LNCaP clone FGC (cell line): Measurements from ENCODE around the gene CDH12.

Experiments
- DNase-seq: peaks from one replicate; pipeline ENCODE4 v3.0.0-alpha.2; 2011; ENCODE audit warnings: low read depth
- H3K4me3 ChIP-seq: 2 replicates; pipeline ENCODE4 v1.5.1; 2011; ENCODE audit warnings: mild to moderate bottlenecking, low read depth, low read length, control low read depth
- CTCF ChIP-seq: IDR thresholded peaks from 2 replicates; pipeline ENCODE4 v1.5.1; 2012; ENCODE audit warnings: mild to moderate bottlenecking; ENCODE audit not compliant: control insufficient read depth, insufficient read depth; ENCODE audit errors: extremely low read depth

Gene CDH12

GRCh38 chr5:22514231-22514630 lies 338.9 kb downstream of the CDH12 start:
- no peak for DNase-seq
- no peak for TF ChIP-seq CTCF

DNA sequence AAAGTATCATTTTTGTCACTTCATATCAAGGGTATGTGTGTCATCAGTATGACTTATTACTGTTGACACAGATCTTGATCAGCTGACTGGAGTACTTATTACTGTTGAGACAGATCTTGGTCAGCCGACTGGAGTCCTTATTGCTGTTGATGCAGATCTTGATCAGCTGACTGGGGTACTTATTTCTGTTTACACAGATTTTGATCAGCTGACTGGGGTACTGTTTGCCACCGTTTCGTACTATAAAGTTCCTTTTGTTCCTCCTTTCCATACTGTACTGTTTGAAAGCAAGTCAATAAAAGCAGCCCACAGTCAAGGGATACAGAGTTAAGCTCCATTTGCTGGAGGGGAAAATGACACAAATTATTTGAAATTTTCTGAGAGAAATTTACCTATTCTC lies 347.3 kb downstream of the CDH12 start:
- no peak for DNase-seq
- TF ChIP-seq CTCF, result no peak

More at GRCh38 chr5:22514231-22514630, 338.9 kb downstream of the CDH12 start:
- no peak overlapping the region for H3K4me3 ChIP-seq

DNA sequence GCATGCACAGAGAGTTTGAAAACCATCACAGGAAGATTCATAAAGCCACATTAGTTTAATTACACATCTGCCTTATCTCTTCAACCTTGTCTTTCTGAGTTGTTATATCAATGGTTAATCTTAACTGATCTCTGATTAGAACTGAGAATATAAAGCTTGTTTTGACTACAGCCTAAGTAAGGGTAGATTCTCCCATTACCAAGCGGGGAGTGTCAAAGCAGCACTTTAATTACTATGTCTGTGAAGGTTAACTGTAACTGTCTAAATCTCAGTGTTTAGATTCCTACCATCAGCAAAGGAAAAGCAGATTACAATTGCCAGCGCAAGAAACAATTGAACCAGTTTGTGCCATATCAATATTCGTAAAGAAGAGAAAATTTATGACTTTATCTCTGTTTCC lies 348.7 kb downstream of the CDH12 start:
- TF ChIP-seq CTCF, result no peak
- H3K4me3 ChIP-seq, result no peak overlapping the region
- no peak for DNase-seq

More for the DNA sequence above, 347.3 kb downstream of the CDH12 start:
- no peak overlapping the region for H3K4me3 ChIP-seq

- TF ChIP-seq CTCF, result no peak
- DNase-seq, result no peak
- H3K4me3 ChIP-seq, result no peak overlapping the region
Measured at GRCh38 chr5:22500556-22500955, 352.6 kb downstream of the CDH12 start.

DNA sequence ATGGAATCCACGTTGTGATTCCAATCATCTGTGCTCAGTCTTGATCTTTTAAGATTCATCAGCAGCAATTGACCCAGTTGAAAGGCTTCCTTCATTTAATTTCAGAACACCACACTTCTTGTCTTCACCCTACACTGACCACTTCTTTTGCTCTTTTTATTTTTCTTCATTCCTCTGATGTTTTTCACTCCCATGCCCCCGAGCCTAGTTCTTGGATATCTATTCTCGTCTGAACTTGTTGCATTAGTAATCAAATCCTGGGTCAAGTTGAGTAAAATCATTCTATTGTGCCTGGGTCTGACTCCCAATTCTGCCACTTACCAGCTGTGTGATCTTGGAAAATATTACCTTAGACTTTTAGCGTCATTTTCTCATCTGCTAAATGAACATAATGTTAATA lies 356.5 kb downstream of the CDH12 start:
- DNase-seq, result no peak
- H3K4me3 ChIP-seq, result no peak overlapping the region
- no peak for TF ChIP-seq CTCF

- no peak overlapping the region for H3K4me3 ChIP-seq
- no peak for TF ChIP-seq CTCF
- DNase-seq, result no peak
Measured at GRCh38 chr5:22495016-22495720, 358.0 kb downstream of the CDH12 start.

GRCh38 chr5:22488427-22488826 lies 364.7 kb downstream of the CDH12 start:
- TF ChIP-seq CTCF, result no peak
- no peak overlapping the region for H3K4me3 ChIP-seq
- no peak for DNase-seq
